NCI-H526 (cell line): ENCODE results near the gene SUMO3.

Source experiments
- DNase-seq, 2 experiments: peaks; one replicate each; lab custom pipeline; 2025; lab: John Stamatoyannopoulos, UW

The SUMO3 gene

DNA sequence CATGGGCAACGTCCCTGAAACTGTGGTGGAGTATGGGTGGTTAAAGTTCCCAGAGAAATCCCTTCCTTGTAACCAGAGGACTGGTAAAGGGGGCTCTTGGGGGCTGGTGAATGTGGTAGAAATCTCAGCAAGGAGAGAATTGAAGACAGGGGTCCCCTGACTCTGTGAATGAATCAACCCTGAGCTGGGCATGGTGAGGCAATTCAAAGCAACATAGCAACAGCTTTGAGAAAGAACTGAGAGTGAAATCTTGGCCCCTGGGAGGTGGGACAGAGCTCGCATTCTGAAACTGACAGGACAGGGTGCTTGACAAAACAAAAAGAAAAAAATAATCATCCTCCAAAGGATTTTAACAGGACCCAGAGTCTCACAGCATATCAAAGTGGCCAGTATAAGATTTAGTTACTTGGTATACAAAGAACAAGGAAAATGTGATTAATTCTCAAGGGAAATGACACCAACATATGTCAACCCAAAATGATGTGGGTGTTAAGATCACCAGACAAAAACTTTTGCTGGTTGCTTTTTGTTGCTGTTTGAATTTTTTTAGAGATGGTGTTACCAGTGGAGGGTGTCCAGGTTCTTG is 11.7 kb upstream of the SUMO3 start:
- DNase-seq = no peak

GRCh38 chr21:44828362-44829056 is 10.6 kb upstream of the SUMO3 start:
- no peak for DNase-seq

GRCh38 chr21:44823179-44823660 is 5.4 kb upstream of the SUMO3 start:
- no peak for DNase-seq

DNA sequence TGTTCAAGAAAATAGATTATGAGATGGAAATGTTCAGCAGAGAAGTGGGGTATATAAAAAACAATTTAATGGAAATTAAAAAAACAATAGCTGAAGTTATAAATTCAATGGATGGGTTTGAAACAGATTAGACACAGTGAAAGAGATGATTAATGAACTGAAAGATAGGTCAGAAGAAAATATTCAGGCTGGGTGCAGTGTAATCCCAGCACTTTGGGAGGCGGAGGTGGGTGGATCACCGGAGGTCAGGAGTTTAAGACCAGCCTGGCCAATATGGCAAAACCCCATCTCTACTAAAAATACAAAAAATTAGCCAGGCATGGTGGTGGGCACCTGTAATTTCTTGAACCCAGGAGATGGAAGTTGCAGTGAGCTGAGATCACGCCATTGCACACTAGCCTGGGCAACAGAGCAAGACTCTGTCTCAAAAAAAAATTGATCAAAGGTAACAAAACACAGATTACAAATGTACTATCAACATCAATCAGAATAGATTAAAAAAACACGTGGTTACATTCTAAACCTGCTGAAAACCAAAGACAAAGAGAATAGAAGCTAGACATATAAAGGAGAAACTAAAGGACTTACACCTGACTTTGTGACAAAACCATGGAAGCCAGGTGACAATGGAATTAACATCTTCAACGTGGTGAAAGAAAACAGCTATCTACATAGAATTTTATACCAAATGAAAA is 4.8 kb upstream of the SUMO3 start:
- no peak for DNase-seq

GRCh38 chr21:44820851-44821250 is 3.0 kb upstream of the SUMO3 start:
- DNase-seq = no peak

DNA sequence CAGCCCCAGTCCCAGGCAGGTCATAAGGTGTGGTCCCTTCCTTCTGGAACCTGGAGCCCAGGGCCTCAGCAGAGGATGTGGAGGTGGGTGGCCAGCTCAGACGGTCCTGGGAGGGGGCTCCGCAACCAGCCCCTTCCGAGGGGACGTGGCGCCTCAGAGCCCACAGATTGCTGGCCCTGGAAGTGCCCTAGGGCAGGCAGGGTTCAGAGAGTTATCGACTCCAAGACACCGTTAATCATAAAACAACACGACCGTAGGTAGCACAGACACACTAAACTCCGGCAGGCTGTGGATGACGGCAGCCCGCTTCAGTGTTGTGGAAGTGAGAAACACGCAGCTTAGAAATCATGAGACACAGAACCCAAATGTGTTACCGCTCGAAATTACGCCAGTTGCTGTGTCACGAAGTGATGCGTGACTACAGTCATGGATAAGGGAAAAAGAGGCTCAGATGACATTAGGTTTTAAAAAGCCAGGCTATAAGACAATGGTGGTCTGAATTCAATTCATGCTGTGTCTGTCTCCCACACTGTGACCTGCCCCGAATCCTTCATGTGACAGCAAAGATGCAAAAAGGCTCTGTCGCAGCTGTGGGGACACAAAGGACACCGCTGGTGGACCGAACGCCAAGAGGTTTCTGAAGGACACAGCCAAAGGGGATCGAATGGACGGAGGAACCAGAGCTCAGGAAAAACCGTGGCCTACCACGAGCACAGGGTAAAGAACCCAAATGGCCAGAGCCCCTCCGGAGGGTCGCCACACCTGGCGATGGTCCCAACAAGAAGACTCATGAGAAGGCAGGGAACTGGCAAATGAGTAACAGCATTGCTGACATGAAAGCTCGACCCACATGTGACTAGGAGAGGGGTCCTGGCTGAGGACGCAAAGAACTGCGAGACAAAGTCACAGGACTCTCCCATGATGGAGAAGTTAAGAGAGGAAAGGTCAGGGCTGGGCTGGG is 1.7 kb upstream of the SUMO3 start:
- DNase-seq = no peak

DNA sequence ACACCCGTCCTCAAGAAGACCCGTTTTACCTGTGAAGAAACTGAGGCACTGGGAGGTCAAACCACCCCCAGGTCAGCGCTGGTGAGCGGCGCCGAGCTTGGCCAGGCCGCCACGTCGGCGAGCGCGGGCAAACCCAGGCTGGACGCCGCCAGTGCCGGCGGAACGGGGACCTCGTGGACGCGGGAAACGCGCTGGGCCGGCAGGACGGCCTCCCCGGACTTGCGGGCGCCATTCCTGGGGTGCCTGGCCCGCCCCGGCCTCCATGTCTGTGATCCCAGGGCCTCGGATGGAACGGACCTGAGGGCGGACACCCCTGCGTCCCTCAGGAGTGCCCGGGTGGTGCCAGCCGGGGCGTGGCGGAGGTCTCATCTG is 764 bp upstream of the SUMO3 start:
- peak in 1 of 2 experiments; percentile 45 for DNase-seq

GRCh38 chr21:44817506-44817880 is 369 bp downstream of the SUMO3 start:
- peak; percentile 17 to 87 for DNase-seq

DNA sequence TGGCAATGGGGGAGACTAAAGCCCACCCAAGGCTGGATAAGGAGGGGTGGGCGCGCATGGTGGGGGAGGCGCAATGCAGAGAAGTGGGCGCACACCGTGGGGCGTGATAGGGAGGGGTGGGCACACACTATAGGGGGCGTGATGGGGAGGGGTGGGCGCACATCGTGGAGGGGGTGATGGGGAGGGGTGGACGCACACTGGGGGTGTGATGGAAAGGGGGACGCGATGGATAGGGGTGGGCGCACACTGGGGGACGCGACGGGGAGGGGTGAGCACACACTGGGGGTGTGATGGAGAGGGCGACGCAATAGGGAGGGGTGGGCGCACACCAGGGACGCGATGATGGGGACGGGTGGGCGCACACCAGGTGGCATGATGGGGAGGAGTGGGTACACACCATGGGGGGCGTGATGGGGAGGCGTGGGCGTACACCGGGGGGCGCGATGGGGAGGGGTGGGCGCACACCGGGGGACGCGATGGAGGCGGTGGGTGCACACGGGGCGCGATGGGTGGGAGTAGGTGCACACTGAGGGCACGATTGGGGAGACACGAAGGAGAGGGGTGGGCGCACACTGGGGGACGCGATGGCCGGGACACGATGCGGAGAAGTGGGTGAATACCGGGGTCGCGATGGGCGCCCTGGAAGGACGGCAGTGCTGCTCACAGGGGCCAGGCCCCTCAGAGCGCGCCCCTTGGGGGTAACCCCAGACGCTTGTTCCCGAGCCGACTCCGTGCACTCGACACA is 929 bp downstream of the SUMO3 start:
- DNase-seq = no peak

DNA sequence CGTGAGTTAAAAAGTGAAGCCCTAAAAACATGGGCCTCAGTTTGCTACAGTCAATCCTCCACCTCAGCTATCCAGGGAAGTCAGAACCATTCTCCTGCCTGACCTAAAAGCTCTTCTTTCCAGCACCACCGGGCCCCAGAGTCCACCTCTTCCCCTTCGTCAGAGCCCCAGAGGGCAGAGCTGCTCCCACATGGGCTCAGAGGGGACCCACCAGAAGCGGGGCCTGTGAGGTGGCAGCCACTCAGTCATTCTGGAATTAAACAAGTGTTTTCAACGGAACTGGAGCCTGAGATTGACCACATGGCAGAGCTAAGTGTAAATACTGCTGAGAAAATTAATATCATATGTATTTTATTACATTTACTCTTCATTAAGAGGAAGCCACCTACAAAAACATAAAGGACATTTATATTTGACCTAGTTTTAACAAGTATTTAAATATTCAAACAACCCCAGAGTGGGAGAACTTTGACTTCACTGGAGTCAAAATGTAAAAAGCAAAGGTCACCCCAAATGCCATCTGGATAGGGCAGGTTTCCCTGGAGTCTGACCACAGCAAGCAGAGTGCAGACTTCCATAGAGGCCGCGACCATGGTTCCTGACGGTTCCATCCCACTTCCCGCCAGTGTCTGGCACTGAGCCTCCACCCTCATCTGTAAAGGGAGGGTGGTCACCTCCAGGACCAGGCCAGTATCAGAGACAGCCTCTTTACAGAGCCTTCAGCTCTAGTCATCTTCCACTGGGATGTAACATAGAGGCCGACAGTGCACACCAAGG is 1.8 kb downstream of the SUMO3 start:
- no peak for DNase-seq

- no peak for DNase-seq
Measured at GRCh38 chr21:44815225-44815624, 2.6 kb downstream of the SUMO3 start.

DNA sequence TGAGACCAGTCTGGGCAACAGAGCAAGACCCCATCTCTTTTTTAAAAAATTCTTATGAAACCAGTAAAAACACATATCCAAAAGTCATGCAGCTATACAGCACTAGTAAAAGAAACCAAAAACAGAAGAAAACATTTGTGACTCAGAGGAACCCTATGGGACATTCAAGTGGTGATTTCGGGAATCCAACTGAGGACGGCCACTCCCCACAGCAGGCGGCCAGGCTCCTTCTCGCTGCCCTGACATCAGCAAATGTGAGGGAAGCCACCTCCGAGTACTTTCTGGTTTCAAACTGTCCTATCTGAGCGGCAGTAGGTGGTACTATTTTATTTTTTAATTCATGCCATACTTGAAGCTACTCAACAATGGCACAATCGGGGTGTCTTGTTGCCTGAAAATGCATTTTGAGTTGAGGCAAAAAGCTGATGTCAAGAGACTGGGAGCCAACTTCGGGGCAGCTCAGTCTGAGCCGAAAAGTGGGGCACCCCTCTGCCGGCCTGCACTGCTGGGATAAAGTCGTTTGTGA is 3.3 kb downstream of the SUMO3 start:
- DNase-seq = no peak

GRCh38 chr21:44813727-44814126 is 4.1 kb downstream of the SUMO3 start:
- no peak for DNase-seq

GRCh38 chr21:44813149-44813548 is 4.7 kb downstream of the SUMO3 start:
- no peak for DNase-seq

- DNase-seq = no peak
Measured at GRCh38 chr21:44812640-44813039, 5.2 kb downstream of the SUMO3 start.

DNA sequence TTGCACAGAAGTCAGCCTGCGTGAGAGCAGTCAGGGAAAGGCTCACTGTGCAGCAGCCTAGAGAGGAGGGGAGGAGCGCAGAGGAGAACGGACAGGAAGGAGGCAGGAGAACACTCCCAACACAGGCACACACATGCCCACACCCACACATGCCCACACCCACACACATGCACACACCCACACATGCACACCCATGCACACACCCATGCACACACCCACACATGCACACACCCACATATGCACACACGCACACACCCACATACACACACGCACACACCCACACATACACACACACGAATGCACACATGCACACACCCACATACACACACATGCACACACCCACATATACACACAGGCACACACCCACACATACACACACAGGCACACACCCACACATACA is 7.1 kb downstream of the SUMO3 start:
- no peak for DNase-seq

GRCh38 chr21:44805859-44806258 is 12.0 kb downstream of the SUMO3 start:
- DNase-seq = no peak

GRCh38 chr21:44805226-44805625 is 12.6 kb downstream of the SUMO3 start:
- DNase-seq = no peak

DNA sequence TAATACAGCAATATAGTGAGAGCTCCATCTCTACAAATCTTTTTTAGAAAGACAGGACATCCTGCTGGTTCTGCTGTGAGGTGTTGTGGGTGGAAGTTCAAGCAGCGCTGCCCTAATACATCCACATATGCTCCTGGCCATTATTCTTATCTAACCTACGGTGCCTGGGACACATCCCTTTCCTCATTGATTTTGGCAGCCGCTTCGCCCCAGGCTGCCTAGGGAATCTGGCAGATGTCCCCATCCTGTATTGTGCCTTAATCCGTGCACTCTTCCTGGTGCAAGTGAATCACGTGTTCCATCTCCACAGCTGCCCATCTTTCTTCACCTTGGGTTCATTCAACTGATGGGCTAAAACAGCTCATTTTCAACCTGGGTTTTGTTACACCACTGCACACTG is 13.1 kb downstream of the SUMO3 start:
- DNase-seq = no peak

DNA sequence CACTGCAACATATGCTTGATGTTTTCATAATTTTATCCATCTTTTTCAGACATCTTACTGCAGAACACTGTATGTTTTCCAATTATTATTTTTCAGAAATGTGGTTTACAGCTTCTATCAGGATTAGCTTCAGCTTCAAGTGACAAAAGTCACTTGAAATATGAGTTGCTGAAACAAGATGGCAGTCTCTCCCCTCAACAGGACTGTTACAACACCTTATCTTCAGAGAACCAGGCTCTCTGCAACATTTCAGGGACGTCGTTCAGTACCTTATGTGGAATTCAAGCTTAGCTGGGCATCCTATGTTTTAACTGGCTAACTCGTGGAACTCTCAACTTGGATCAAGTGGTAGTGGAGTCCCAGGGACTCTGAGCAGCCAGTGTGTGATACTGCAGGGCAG is 14.2 kb downstream of the SUMO3 start:
- DNase-seq = no peak
